HG03066 (cell line): Measurements from ENCODE around the gene CCNYL1.

Experiments used
- ATAC-seq: cut with Tn5 transposase; IDR thresholded peaks from one replicate; pipeline ENCODE4 v1.9.1; 2021; ENCODE audit warnings: low read depth; ENCODE audit not compliant: unreplicated experiment

CCNYL1 gene

GRCh38 chr2:207783514-207783913 lies 72.1 kb downstream of the CCNYL1 start:
- ATAC-seq, result no peak

- no peak for ATAC-seq
Measured at GRCh38 chr2:207784898-207785297, 73.5 kb downstream of the CCNYL1 start.

GRCh38 chr2:207787017-207787416 lies 75.6 kb downstream of the CCNYL1 start:
- no peak for ATAC-seq

GRCh38 chr2:207787800-207788199 lies 76.4 kb downstream of the CCNYL1 start:
- ATAC-seq, result no peak

- ATAC-seq, result no peak
Measured at GRCh38 chr2:207790898-207791297, 79.5 kb downstream of the CCNYL1 start.

- ATAC-seq, result no peak
Measured at GRCh38 chr2:207791579-207792243, 80.3 kb downstream of the CCNYL1 start.

GRCh38 chr2:207792244-207792785 lies 80.9 kb downstream of the CCNYL1 start:
- no peak for ATAC-seq

- no peak for ATAC-seq
Measured at GRCh38 chr2:207796585-207797350, 85.3 kb downstream of the CCNYL1 start.

GRCh38 chr2:207801259-207801658 lies 89.8 kb downstream of the CCNYL1 start:
- ATAC-seq, result no peak

GRCh38 chr2:207802650-207803049 lies 91.2 kb downstream of the CCNYL1 start:
- ATAC-seq, result no peak
